C4-2B (cell line): Measurements from ENCODE around the gene PROX1.

ENCODE experiments used
- CTCF ChIP-seq: fragments of 450-650 bp; conservative IDR thresholded peaks from 2 replicates; pipeline ENCODE4 v1.5.1; 2017; ENCODE audit warnings: mild to moderate bottlenecking
- ZFX ChIP-seq: fragments of 450-650 bp; IDR thresholded peaks from 2 replicates; pipeline ENCODE4 v1.6.1; 2017

- TF ChIP-seq CTCF (no peak), ZFX (no peak)
Measured at GRCh38 chr1:214050513-214051401, 63.0 kb downstream of the PROX1 start.
